ENCODE data around the gene TES.

Gene TES, protein sequence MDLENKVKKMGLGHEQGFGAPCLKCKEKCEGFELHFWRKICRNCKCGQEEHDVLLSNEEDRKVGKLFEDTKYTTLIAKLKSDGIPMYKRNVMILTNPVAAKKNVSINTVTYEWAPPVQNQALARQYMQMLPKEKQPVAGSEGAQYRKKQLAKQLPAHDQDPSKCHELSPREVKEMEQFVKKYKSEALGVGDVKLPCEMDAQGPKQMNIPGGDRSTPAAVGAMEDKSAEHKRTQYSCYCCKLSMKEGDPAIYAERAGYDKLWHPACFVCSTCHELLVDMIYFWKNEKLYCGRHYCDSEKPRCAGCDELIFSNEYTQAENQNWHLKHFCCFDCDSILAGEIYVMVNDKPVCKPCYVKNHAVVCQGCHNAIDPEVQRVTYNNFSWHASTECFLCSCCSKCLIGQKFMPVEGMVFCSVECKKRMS

DNA sequence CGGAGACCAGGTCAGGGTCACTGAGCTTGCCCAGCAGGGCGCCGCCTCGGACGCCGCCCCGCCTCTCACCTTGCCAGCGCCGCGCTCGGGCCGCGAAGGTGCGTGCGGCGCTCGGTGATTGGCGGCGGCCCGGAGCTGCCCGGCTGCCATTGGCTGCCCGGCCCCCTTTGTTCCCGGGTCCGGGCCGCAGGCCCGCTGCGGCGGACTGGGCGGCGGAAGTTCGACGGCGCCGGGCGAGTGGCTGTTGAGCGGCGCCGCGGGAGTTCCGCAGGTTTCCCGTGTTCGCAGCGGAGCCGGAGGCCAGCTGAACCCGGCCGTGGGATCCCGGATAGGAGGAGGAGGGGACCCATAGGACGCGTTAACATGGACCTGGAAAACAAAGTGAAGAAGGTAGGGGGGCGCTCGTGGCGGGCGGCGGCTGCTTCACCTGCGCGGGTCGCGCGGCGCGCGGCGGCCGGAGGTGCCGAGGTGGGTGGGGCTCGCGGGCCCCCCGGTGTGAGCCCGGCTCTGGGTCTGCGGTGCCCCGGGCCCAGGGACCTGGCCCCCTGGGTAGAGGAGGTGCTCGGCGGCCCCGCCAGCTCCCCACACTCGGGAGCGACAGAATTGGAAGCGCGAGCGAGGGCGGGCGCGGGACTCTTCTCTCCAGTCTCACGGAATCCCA is at the start of gene TES:
TES (plus strand) TSS at position 195 of the 661 bp plus-strand sequence; CDS start at position 364, 169 bp downstream.
- TF ChIP-seq, protein P1, sequence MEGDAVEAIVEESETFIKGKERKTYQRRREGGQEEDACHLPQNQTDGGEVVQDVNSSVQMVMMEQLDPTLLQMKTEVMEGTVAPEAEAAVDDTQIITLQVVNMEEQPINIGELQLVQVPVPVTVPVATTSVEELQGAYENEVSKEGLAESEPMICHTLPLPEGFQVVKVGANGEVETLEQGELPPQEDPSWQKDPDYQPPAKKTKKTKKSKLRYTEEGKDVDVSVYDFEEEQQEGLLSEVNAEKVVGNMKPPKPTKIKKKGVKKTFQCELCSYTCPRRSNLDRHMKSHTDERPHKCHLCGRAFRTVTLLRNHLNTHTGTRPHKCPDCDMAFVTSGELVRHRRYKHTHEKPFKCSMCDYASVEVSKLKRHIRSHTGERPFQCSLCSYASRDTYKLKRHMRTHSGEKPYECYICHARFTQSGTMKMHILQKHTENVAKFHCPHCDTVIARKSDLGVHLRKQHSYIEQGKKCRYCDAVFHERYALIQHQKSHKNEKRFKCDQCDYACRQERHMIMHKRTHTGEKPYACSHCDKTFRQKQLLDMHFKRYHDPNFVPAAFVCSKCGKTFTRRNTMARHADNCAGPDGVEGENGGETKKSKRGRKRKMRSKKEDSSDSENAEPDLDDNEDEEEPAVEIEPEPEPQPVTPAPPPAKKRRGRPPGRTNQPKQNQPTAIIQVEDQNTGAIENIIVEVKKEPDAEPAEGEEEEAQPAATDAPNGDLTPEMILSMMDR (IDR thresholded peaks at IDR 0.05; ENCODE audit: low read depth, low read length) = no peak
- peak within 1 kb of the TSS; percentile 75 for H3K4me3 ChIP-seq (ENCODE audit: low read depth, low read length)

DNA sequence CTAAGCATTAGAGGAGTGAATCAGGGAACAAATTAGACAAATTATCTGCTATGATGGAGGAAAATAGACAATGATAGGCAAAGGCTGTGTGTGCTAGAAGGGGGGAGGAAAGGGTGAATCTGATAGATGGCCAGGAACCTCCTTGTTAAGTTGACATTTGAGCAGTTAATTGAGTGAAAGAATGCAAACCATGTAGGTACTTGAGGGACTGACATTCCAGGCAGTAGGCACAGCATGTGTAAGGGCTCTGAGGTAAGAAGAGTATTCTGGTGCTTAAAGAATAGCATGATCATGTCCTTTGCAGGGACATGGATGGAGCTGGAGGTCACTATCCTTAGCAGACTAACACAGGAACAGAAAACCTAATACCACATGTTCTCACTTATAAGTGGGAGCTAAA is 48.6 kb upstream of the TES start:
- TF ChIP-seq, protein P1 (IDR thresholded peaks at IDR 0.05; ENCODE audit: low read depth, low read length) = no peak
- no peak overlapping the region for H3K4me3 ChIP-seq (ENCODE audit: low read depth, low read length)

GRCh38 chr7:116162254-116162653 is 48.1 kb upstream of the TES start:
- H3K4me3 ChIP-seq (ENCODE audit: low read depth, low read length) = no peak overlapping the region
- TF ChIP-seq, protein P1 (IDR thresholded peaks at IDR 0.05; ENCODE audit: low read depth, low read length) = no peak

GRCh38 chr7:116162992-116163391 is 47.3 kb upstream of the TES start:
- no peak overlapping the region for H3K4me3 ChIP-seq (ENCODE audit: low read depth, low read length)
- TF ChIP-seq, protein P1 (IDR thresholded peaks at IDR 0.05; ENCODE audit: low read depth, low read length) = no peak

GRCh38 chr7:116164552-116165306 is 45.6 kb upstream of the TES start:
- no peak overlapping the region for H3K4me3 ChIP-seq (ENCODE audit: low read depth, low read length)

GRCh38 chr7:116165717-116166116 is 44.6 kb upstream of the TES start:
- TF ChIP-seq, protein P1 (IDR thresholded peaks at IDR 0.05; ENCODE audit: low read depth, low read length) = no peak
- no peak overlapping the region for H3K4me3 ChIP-seq (ENCODE audit: low read depth, low read length)

More at GRCh38 chr7:116164552-116165306, 45.6 kb upstream of the TES start:
- TF ChIP-seq, protein P1 (IDR thresholded peaks at IDR 0.05; ENCODE audit: low read depth, low read length) = no peak

All from WI38 (cell line).